Keratinocyte (primary cell): ENCODE data around the gene FAM156A. TPM values are rescaled to one million over a fixed set of nuclear protein-coding genes. Genes with fewer than 3 reads are reported as not detected.
"Not testable (repeated sequence)": the region's sequence is repeated elsewhere in the genome, so short reads cannot be mapped to it uniquely, and the experiment has no call there.

ENCODE experiments used
- DNase-seq: peaks from one replicate; pipeline ENCODE4 v3.0.0-alpha.2; 2011; ENCODE audit warnings: low read depth, missing footprints, low spot score
- FAIRE-seq: peaks from 2 replicates; lab custom pipeline; 2011; peaks lifted over from hg19 to GRCh38; lab: Jason Lieb, UNC
- H2AFZ ChIP-seq: 2 replicates; pipeline ENCODE4 v1.6.0; 2012; ENCODE audit warnings: low read length, control low read depth, inconsistent platforms; ENCODE audit not compliant: control insufficient read depth
- H3K27ac ChIP-seq: 2 replicates; pipeline ENCODE4 v1.5.1; 2011; ENCODE audit warnings: low read length; ENCODE audit not compliant: control insufficient read depth, insufficient read depth
- H3K27me3 ChIP-seq: 3 replicates; pipeline ENCODE4 v1.6.0; 2011; ENCODE audit warnings: low read length; ENCODE audit not compliant: control insufficient read depth, insufficient read depth; ENCODE audit errors: extremely low read depth
- H3K36me3 ChIP-seq, 2 experiments: 2 replicates in 1 of 2; 3 replicates in 1 of 2; pipeline ENCODE4 v1.5.1; 2011; ENCODE audit warnings: low read length in 2 of 2, mild to moderate bottlenecking in 1 of 2; ENCODE audit not compliant: control insufficient read depth in 2 of 2, insufficient read depth in 2 of 2; ENCODE audit errors: extremely low read depth in 1 of 2
- H3K4me1 ChIP-seq: 3 replicates; pipeline ENCODE4 v1.5.1; 2011; ENCODE audit warnings: low read length; ENCODE audit not compliant: control insufficient read depth, insufficient read depth; ENCODE audit errors: extremely low read depth
- H3K4me2 ChIP-seq: 3 replicates; pipeline ENCODE4 v1.6.0; 2011; ENCODE audit warnings: low read depth, low read length; ENCODE audit not compliant: control insufficient read depth, insufficient read depth; ENCODE audit errors: extremely low read depth
- H3K4me3 ChIP-seq, 3 experiments: fragments of 200-600 bp in 1 of 3; sonication (generic) in 1 of 3; 2 replicates in 2 of 3; 3 replicates in 1 of 3; pipeline ENCODE4 v1.5.1; 2011 to 2016; ENCODE audit warnings: low read length in 3 of 3, mild to moderate bottlenecking in 3 of 3, control low read depth in 2 of 3, inconsistent platforms in 1 of 3, low read depth in 1 of 3, mixed read lengths in 1 of 3, mixed run types in 1 of 3, moderate library complexity in 1 of 3; ENCODE audit not compliant: control insufficient read depth in 2 of 3, insufficient read depth in 2 of 3; ENCODE audit errors: extremely low read depth in 1 of 3
- H3K79me2 ChIP-seq: 2 replicates; pipeline ENCODE4 v1.6.0; 2012; ENCODE audit warnings: low read length; ENCODE audit not compliant: control insufficient read depth, insufficient read depth
- H3K9ac ChIP-seq: 3 replicates; pipeline ENCODE4 v1.6.0; 2011; ENCODE audit warnings: low read length; ENCODE audit not compliant: control insufficient read depth, insufficient read depth; ENCODE audit errors: extremely low read depth
- H3K9me1 ChIP-seq: 3 replicates; pipeline ENCODE4 v1.6.0; 2011; ENCODE audit warnings: low read length; ENCODE audit not compliant: control insufficient read depth, insufficient read depth; ENCODE audit errors: extremely low read depth
- H3K9me3 ChIP-seq: 2 replicates; pipeline ENCODE4 v1.5.1; 2012; ENCODE audit warnings: low read depth, low read length; ENCODE audit not compliant: control insufficient read depth
- H4K20me1 ChIP-seq: 3 replicates; pipeline ENCODE4 v1.6.0; 2011; ENCODE audit warnings: low read length; ENCODE audit not compliant: control insufficient read depth, insufficient read depth; ENCODE audit errors: extremely low read depth
- CTCF ChIP-seq, 3 experiments: IDR thresholded peaks in 1 of 3; conservative IDR thresholded peaks in 1 of 3; optimal IDR thresholded peaks in 1 of 3; 2 replicates in 2 of 3; 3 replicates in 1 of 3; pipeline versions ENCODE3 to v1.5.1; 2011; ENCODE audit warnings: low read length in 3 of 3, mild to moderate bottlenecking in 3 of 3, moderate library complexity in 2 of 3, control low read depth in 1 of 3, inconsistent platforms in 1 of 3; ENCODE audit not compliant: insufficient read depth in 2 of 3; ENCODE audit errors: extremely low read depth in 1 of 3
- EZH2 ChIP-seq: IDR thresholded peaks from one replicate; pipeline ENCODE4 v1.6.1; 2012; ENCODE audit warnings: inconsistent platforms, mild to moderate bottlenecking, low read length, moderate library complexity
- dilution Hi-C: fragments of 300-500 bp; cut with MboI; formaldehyde crosslinking; loops from one replicate; pipeline ENCODE4 v1.7.0; 2020; ENCODE audit warnings: low sequenced_read_pairs; ENCODE audit not compliant: extremely low pct_ligation_motif_present
- polyA plus RNA-seq, 5 experiments: library from polyadenylated mRNA; depleted of rRNA in 3 of 5; stranded (reverse) in 3 of 5; stranded (forward) in 1 of 5; unstranded in 1 of 5; fragments of >200 nt; gene quantifications; 1 replicate in 1 of 5; 2 replicates in 3 of 5; 3 replicates in 1 of 5; pipeline versions ENCODE4 v1.2.1 to v1.2.3, GENCODE V29; 2011 to 2012; ENCODE audit warnings: missing spikeins in 2 of 5, low read depth in 1 of 5, low replicate concordance in 1 of 5

FAM156A gene
- polyA plus RNA-seq, 1 donor (not counting 4 experiments of a cell fraction or from before 2014, with no cell fraction given), result 12.8 TPM

- no peaks in the 10 kb centered on the region for H4K20me1 ChIP-seq
- H3K9me1 ChIP-seq, result no peaks in the 10 kb centered on the region
- H3K4me2 ChIP-seq, result no peak overlapping the region
- FAIRE-seq (no peak), DNase-seq (no peak)
- no peak overlapping the region for H3K27ac ChIP-seq
- peaks cover 4% of the 10 kb centered on the region for H3K4me1 ChIP-seq
- H3K36me3 ChIP-seq, result no peaks in the 10 kb centered on the region
- H3K27me3 ChIP-seq, result no peaks in the 10 kb centered on the region
- dilution Hi-C loops, result no loop called here
- no peak for TF ChIP-seq EZH2
- no peak for TF ChIP-seq CTCF (optimal IDR thresholded peaks at IDR 0.05 in 1 of 3, IDR thresholded peaks at IDR 0.05 in 1 of 3, conservative IDR thresholded peaks at IDR 0.05 in 1 of 3; ENCODE audit: extremely low read depth in 1 of 3, insufficient read depth in 2 of 3, low read length in 3 of 3)
- no peaks in the 10 kb centered on the region for H3K9me3 ChIP-seq
- no peak overlapping the region for H3K4me3 ChIP-seq
- no peak overlapping the region for H2AFZ ChIP-seq
- H3K9ac ChIP-seq, result no peak overlapping the region
- no peaks in the 10 kb centered on the region for H3K79me2 ChIP-seq
These were observed 19.6 kb upstream of the FAM156A start for GRCh38 chrX:52977953-52978352.

- H3K9me3 ChIP-seq, dilution Hi-C loops, H3K9ac ChIP-seq, H3K27ac ChIP-seq, H3K79me2 ChIP-seq, H2AFZ ChIP-seq, H3K4me3 ChIP-seq, H3K4me1 ChIP-seq, H3K9me1 ChIP-seq, DNase-seq, H3K27me3 ChIP-seq, H4K20me1 ChIP-seq, H3K36me3 ChIP-seq, H3K4me2 ChIP-seq: not testable (repeated sequence)
- peak; percentile 44 for FAIRE-seq
These were observed 17.3 kb upstream of the FAM156A start for GRCh38 chrX:52975576-52975975.

- H3K9me1 ChIP-seq, H3K27ac ChIP-seq, H3K4me2 ChIP-seq, H3K4me1 ChIP-seq, H3K79me2 ChIP-seq, H3K4me3 ChIP-seq, dilution Hi-C loops, DNase-seq, H3K27me3 ChIP-seq, H3K36me3 ChIP-seq, H3K9me3 ChIP-seq, H4K20me1 ChIP-seq, H3K9ac ChIP-seq, H2AFZ ChIP-seq, FAIRE-seq: not testable (repeated sequence)
These were observed 16.1 kb upstream of the FAM156A start for GRCh38 chrX:52974336-52974992.

- H3K27ac ChIP-seq, H3K4me2 ChIP-seq, H3K36me3 ChIP-seq, DNase-seq, H3K9me3 ChIP-seq, H3K79me2 ChIP-seq, dilution Hi-C loops, H2AFZ ChIP-seq, H3K9ac ChIP-seq, H3K4me3 ChIP-seq, H3K27me3 ChIP-seq, FAIRE-seq, H4K20me1 ChIP-seq, H3K9me1 ChIP-seq, H3K4me1 ChIP-seq: not testable (repeated sequence)
These were observed 9.6 kb upstream of the FAM156A start for GRCh38 chrX:52967922-52968321.
